ENCODE data around the gene AHSP.
"Not testable (repeated sequence)": the region's sequence is repeated elsewhere in the genome, so short reads cannot be mapped to it uniquely, and the experiment has no call there.

AHSP gene

GRCh38 chr16:31507929-31508705 lies 19.6 kb upstream of the AHSP start, which contains the start of gene RUSF1:
Gene RUSF1, minus strand, starts transcription at chr16:31508391. Its CDS starts 18 bp downstream, at chr16:31508373.
- H3K36me3 ChIP-seq (ENCODE audit: insufficient read depth, low read length), result no peaks in the 10 kb centered on the region
- H3K9me3 ChIP-seq (ENCODE audit: control insufficient read depth, insufficient read depth, low read length), result no peaks in the 10 kb centered on the region
- H3K9ac ChIP-seq (ENCODE audit: low read depth, low read length), result peak within 1 kb of the TSS; percentile 97
- H3K4me1 ChIP-seq (ENCODE audit: insufficient read depth, low read length), result peaks cover 8% of the 10 kb centered on the region; the same call in 1 of the 2 replicates

GRCh38 chr16:31508706-31509195 lies 18.9 kb upstream of the AHSP start:
- Histone ChIP-seq H3K36me3 (ENCODE audit: insufficient read depth, low read length) (no peaks in the 10 kb centered on the region), H3K9me3 (ENCODE audit: control insufficient read depth, insufficient read depth, low read length) (no peaks in the 10 kb centered on the region), H3K9ac (ENCODE audit: low read depth, low read length) (peak overlapping the region; percentile 97), H3K4me1 (ENCODE audit: insufficient read depth, low read length) (peaks cover 8% of the 10 kb centered on the region; the same call in 1 of the 2 replicates)

GRCh38 chr16:31513126-31513525 lies 14.6 kb upstream of the AHSP start:
- Histone ChIP-seq H3K9me3 (ENCODE audit: control insufficient read depth, insufficient read depth, low read length) (no peaks in the 10 kb centered on the region), H3K4me1 (ENCODE audit: insufficient read depth, low read length) (peaks cover 3% of the 10 kb centered on the region; the same call in 1 of the 2 replicates), H3K36me3 (ENCODE audit: insufficient read depth, low read length) (no peaks in the 10 kb centered on the region), H3K9ac (ENCODE audit: low read depth, low read length) (no peak overlapping the region)

GRCh38 chr16:31513884-31514283 lies 13.8 kb upstream of the AHSP start:
- peaks cover 3% of the 10 kb centered on the region; the same call in 1 of the 2 replicates for H3K4me1 ChIP-seq (ENCODE audit: insufficient read depth, low read length)
- no peaks in the 10 kb centered on the region for H3K36me3 ChIP-seq (ENCODE audit: insufficient read depth, low read length)
- H3K9me3 ChIP-seq (ENCODE audit: control insufficient read depth, insufficient read depth, low read length), result no peaks in the 10 kb centered on the region
- no peak overlapping the region for H3K9ac ChIP-seq (ENCODE audit: low read depth, low read length)

GRCh38 chr16:31517800-31518402 lies 9.8 kb upstream of the AHSP start:
- Histone ChIP-seq H3K9ac (ENCODE audit: low read depth, low read length) (no peak overlapping the region), H3K36me3 (ENCODE audit: insufficient read depth, low read length) (no peaks in the 10 kb centered on the region; the same call in 1 of the 2 replicates), H3K4me1 (ENCODE audit: insufficient read depth, low read length) (no peaks in the 10 kb centered on the region), H3K9me3 (ENCODE audit: control insufficient read depth, insufficient read depth, low read length) (no peaks in the 10 kb centered on the region)

- H3K36me3 ChIP-seq (ENCODE audit: insufficient read depth, low read length), result no peaks in the 10 kb centered on the region; the same call in 1 of the 2 replicates
- no peak overlapping the region for H3K9ac ChIP-seq (ENCODE audit: low read depth, low read length)
- H3K4me1 ChIP-seq (ENCODE audit: insufficient read depth, low read length), result no peaks in the 10 kb centered on the region
- no peaks in the 10 kb centered on the region for H3K9me3 ChIP-seq (ENCODE audit: control insufficient read depth, insufficient read depth, low read length)
Measured at GRCh38 chr16:31519759-31520431, 7.8 kb upstream of the AHSP start.

GRCh38 chr16:31521368-31521767 lies 6.3 kb upstream of the AHSP start:
- Histone ChIP-seq H3K9ac (ENCODE audit: low read depth, low read length) (no peak overlapping the region), H3K36me3 (ENCODE audit: insufficient read depth, low read length) (no peaks in the 10 kb centered on the region; the same call in 1 of the 2 replicates), H3K4me1 (ENCODE audit: insufficient read depth, low read length) (no peaks in the 10 kb centered on the region), H3K9me3 (ENCODE audit: control insufficient read depth, insufficient read depth, low read length) (no peaks in the 10 kb centered on the region)

GRCh38 chr16:31522071-31522470 lies 5.6 kb upstream of the AHSP start:
- H3K36me3 ChIP-seq (ENCODE audit: insufficient read depth, low read length), result no peaks in the 10 kb centered on the region; the same call in 1 of the 2 replicates
- no peaks in the 10 kb centered on the region for H3K9me3 ChIP-seq (ENCODE audit: control insufficient read depth, insufficient read depth, low read length)
- H3K4me1 ChIP-seq (ENCODE audit: insufficient read depth, low read length), result no peaks in the 10 kb centered on the region
- H3K9ac ChIP-seq (ENCODE audit: low read depth, low read length), result no peak overlapping the region; the same call in 1 of the 2 replicates

GRCh38 chr16:31523768-31524167 lies 3.9 kb upstream of the AHSP start:
- not testable (repeated sequence) for H3K9ac ChIP-seq (ENCODE audit: low read depth, low read length); H3K36me3 ChIP-seq (ENCODE audit: insufficient read depth, low read length); H3K9me3 ChIP-seq (ENCODE audit: control insufficient read depth, insufficient read depth, low read length); H3K4me1 ChIP-seq (ENCODE audit: insufficient read depth, low read length)

GRCh38 chr16:31525113-31525512 lies 2.6 kb upstream of the AHSP start:
- no peak overlapping the region for H3K9ac ChIP-seq (ENCODE audit: low read depth, low read length)
- no peaks in the 10 kb centered on the region; the same call in 1 of the 2 replicates for H3K36me3 ChIP-seq (ENCODE audit: insufficient read depth, low read length)
- peaks cover 9% of the 10 kb centered on the region for H3K4me1 ChIP-seq (ENCODE audit: insufficient read depth, low read length)
- no peaks in the 10 kb centered on the region for H3K9me3 ChIP-seq (ENCODE audit: control insufficient read depth, insufficient read depth, low read length)

- Histone ChIP-seq H3K36me3 (ENCODE audit: insufficient read depth, low read length) (no peaks in the 10 kb centered on the region), H3K9ac (ENCODE audit: low read depth, low read length) (peak overlapping the region; percentile 71), H3K9me3 (ENCODE audit: control insufficient read depth, insufficient read depth, low read length) (no peaks in the 10 kb centered on the region), H3K4me1 (ENCODE audit: insufficient read depth, low read length) (peaks cover 9% of the 10 kb centered on the region)
Measured at GRCh38 chr16:31528523-31529107, 915 bp downstream of the AHSP start.

GRCh38 chr16:31529108-31529936 lies 1.6 kb downstream of the AHSP start:
- Histone ChIP-seq H3K9ac (ENCODE audit: low read depth, low read length) (peak overlapping the region; percentile 71), H3K4me1 (ENCODE audit: insufficient read depth, low read length) (peaks cover 9% of the 10 kb centered on the region), H3K36me3 (ENCODE audit: insufficient read depth, low read length) (no peaks in the 10 kb centered on the region), H3K9me3 (ENCODE audit: control insufficient read depth, insufficient read depth, low read length) (no peaks in the 10 kb centered on the region)

- Histone ChIP-seq H3K36me3 (ENCODE audit: insufficient read depth, low read length) (no peaks in the 10 kb centered on the region), H3K4me1 (ENCODE audit: insufficient read depth, low read length) (peaks cover 9% of the 10 kb centered on the region), H3K9me3 (ENCODE audit: control insufficient read depth, insufficient read depth, low read length) (no peaks in the 10 kb centered on the region), H3K9ac (ENCODE audit: low read depth, low read length) (peak overlapping the region; percentile 55)
Measured at GRCh38 chr16:31529937-31530312, 2.2 kb downstream of the AHSP start.

Measured in ES-I3 (cell line).